GM12878 (cell line): ENCODE results near the gene TBC1D20. TPM values are rescaled to one million over a fixed set of nuclear protein-coding genes. Genes with fewer than 3 reads are reported as not detected.

Source experiments
- ATAC-seq: fragments of 200-7000 bp; cut with Tn5 transposase; 3 replicates; pipeline ENCODE4 v1.9.1; 2020; ENCODE audit warnings: mild to moderate bottlenecking, moderate library complexity
- BruUV-seq: library from RNA; stranded (reverse); fragments of 400-500 nt; replicated peaks from 2 replicates; lab custom pipeline; 2021; lab: Mats Ljungman, UMichigan
- CTCF ChIA-PET: fragments of 300-600 bp; sonication (Branson Sonifier 250); formaldehyde crosslinking; extraction: SDS; loops from one replicate; lab custom pipeline; 2021; ENCODE audit warnings: inconsistent platforms; lab: Yijun Ruan, JAX
- POLR2A ChIA-PET: fragments of 350-600 bp; formaldehyde crosslinking; extraction: SDS; loops from one replicate; lab custom pipeline; 2021; ENCODE audit warnings: inconsistent platforms; lab: Charles Lee
- RAD21 ChIA-PET: fragments of 300-600 bp; sonication (Branson Sonifier 250); formaldehyde crosslinking; loops from one replicate; lab custom pipeline; 2023; ENCODE audit warnings: antibody characterized with exemption; ENCODE audit not compliant: unreplicated experiment; lab: Charles Lee
- SMC1A ChIA-PET: fragments of 300-600 bp; sonication (Branson Sonifier 250); formaldehyde crosslinking; loops from one replicate; lab custom pipeline; 2023; ENCODE audit not compliant: unreplicated experiment, uncharacterized antibody; lab: Charles Lee
- DNase-seq: peaks from one replicate; pipeline ENCODE4 v3.0.0-alpha.2; 2011; ENCODE audit warnings: low read depth, low spot score
- FAIRE-seq: peaks from 3 replicates; lab custom pipeline; 2011; peaks lifted over from hg19 to GRCh38; lab: Jason Lieb, UNC
- H2AFZ ChIP-seq: 2 replicates; pipeline ENCODE4 v1.6.0; 2011; ENCODE audit warnings: low read depth, low read length, control low read depth; ENCODE audit not compliant: control insufficient read depth
- H3K27ac ChIP-seq: 2 replicates; pipeline ENCODE4 v1.5.1; 2011; ENCODE audit warnings: control low read depth; ENCODE audit not compliant: control insufficient read depth, insufficient read depth
- H3K27me3 ChIP-seq, 2 experiments: replicated peaks in 1 of 2; 2 replicates each; pipeline versions ENCODE4 v1.6.0 to v1.6.1; 2011; ENCODE audit warnings: low read length in 1 of 2; ENCODE audit not compliant: control insufficient read depth in 2 of 2, insufficient read depth in 2 of 2
- H3K36me3 ChIP-seq, 2 experiments: 2 replicates each; pipeline ENCODE4 v1.5.1; 2011; ENCODE audit warnings: low read length in 1 of 2; ENCODE audit not compliant: control insufficient read depth in 2 of 2, insufficient read depth in 2 of 2
- H3K4me1 ChIP-seq: 2 replicates; pipeline ENCODE4 v1.6.1; 2011; ENCODE audit warnings: mild to moderate bottlenecking, low read length, moderate library complexity, mixed read lengths; ENCODE audit not compliant: control insufficient read depth, insufficient read depth
- H3K4me2 ChIP-seq: 2 replicates; pipeline ENCODE4 v1.6.0; 2011; ENCODE audit warnings: control low read depth; ENCODE audit not compliant: control insufficient read depth, insufficient read depth
- H3K4me3 ChIP-seq: fragments of 200-600 bp; sonication (generic); 2 replicates; pipeline ENCODE4 v1.5.1; 2016
- H3K79me2 ChIP-seq: 2 replicates; pipeline ENCODE4 v1.6.0; 2011; ENCODE audit warnings: low read length; ENCODE audit not compliant: control insufficient read depth, insufficient read depth
- H3K9ac ChIP-seq: 2 replicates; pipeline ENCODE4 v1.8.0; 2011; ENCODE audit warnings: low read length, control low read depth, mixed read lengths; ENCODE audit not compliant: control insufficient read depth, insufficient read depth
- H3K9me3 ChIP-seq: replicated peaks from 3 replicates; pipeline ENCODE4 v1.5.1; 2011; ENCODE audit warnings: mild to moderate bottlenecking, low read length; ENCODE audit not compliant: control insufficient read depth, insufficient read depth
- H4K20me1 ChIP-seq: 2 replicates; pipeline ENCODE4 v1.6.0; 2011; ENCODE audit not compliant: control insufficient read depth, insufficient read depth
- HDAC6 ChIP-seq: fragments of 200-600 bp; sonication (generic); IDR thresholded peaks from one replicate; pipeline ENCODE4 v1.8.0; 2017; ENCODE audit warnings: antibody characterized with exemption; ENCODE audit not compliant: unreplicated experiment
- KLF5 ChIP-seq: fragments of 450-650 bp; IDR thresholded peaks from 2 replicates; pipeline ENCODE4 v1.6.1; 2014; ENCODE audit warnings: mild to moderate bottlenecking; ENCODE audit not compliant: partially characterized antibody
- NR2C1 ChIP-seq: fragments of 450-650 bp; IDR thresholded peaks from 2 replicates; pipeline ENCODE4 v1.6.1; 2017; ENCODE audit warnings: antibody characterized with exemption, mild to moderate bottlenecking, moderate library complexity
- PAX8 ChIP-seq: fragments of 450-650 bp; IDR thresholded peaks from 2 replicates; pipeline ENCODE4 v1.6.1; 2017; ENCODE audit warnings: mild to moderate bottlenecking, moderate library complexity
- RB1 ChIP-seq: fragments of 450-650 bp; formaldehyde crosslinking; IDR thresholded peaks from 2 replicates; pipeline ENCODE4 v1.6.1; 2017; ENCODE audit warnings: mild to moderate bottlenecking, borderline replicate concordance
- SIX5 ChIP-seq: IDR thresholded peaks from 2 replicates; pipeline ENCODE4 v1.6.1; 2011; ENCODE audit warnings: mild to moderate bottlenecking, low read depth, low read length, moderate library complexity; ENCODE audit not compliant: severe bottlenecking
- ZNF384 ChIP-seq: IDR thresholded peaks from 2 replicates; pipeline ENCODE4 v1.6.1; 2012; ENCODE audit warnings: low read depth, mild to moderate bottlenecking, low read length, improper control_type of control experiment, borderline replicate concordance
- ZSCAN29 ChIP-seq: fragments of 450-650 bp; IDR thresholded peaks from 2 replicates; pipeline ENCODE4 v1.6.1; 2017; ENCODE audit warnings: mild to moderate bottlenecking, moderate library complexity
- WGBS: methylation state at CpG from one replicate; pipeline ENCODE4 v1.1.6; 2016; ENCODE audit warnings: low lambda C conversion rate; ENCODE audit not compliant: insufficient replicate concordance, insufficient coverage; ENCODE audit errors: missing lambda C conversion rate; 5-methylcytosine and 5-hydroxymethylcytosine counted together
- in situ Hi-C: fragments of 300-500 bp; cut with MboI; formaldehyde crosslinking; loops from 9 replicates; pipeline ENCODE4 v1.14.3; 2018; ENCODE audit warnings: mixed read lengths
- intact Hi-C: fragments of 100-400 bp; cut with micrococcal nuclease; formaldehyde crosslinking; loops from one replicate; pipeline ENCODE4 v1.14.2; 2022; ENCODE audit not compliant: unreplicated experiment
- polyA plus RNA-seq, 11 experiments: library from polyadenylated mRNA; depleted of rRNA in 4 of 11; unstranded in 6 of 11; stranded (reverse) in 5 of 11; fragments of >200 nt; fragmentation: Nextera tagmentation in 4 of 11; fragmentation: Illumina TruSeq in 1 of 11; extraction: Ambion mirVana in 4 of 11; extraction: Trizol in 1 of 11; gene quantifications; 1 replicate in 1 of 11; 2 replicates in 10 of 11; pipeline versions ENCODE4 v1.2.1 to v1.2.3, GENCODE V29; 2011 to 2016; ENCODE audit warnings: inconsistent platforms in 2 of 11, missing spikeins in 2 of 11, low read depth in 1 of 11
- total RNA-seq, 4 experiments: library from RNA; depleted of rRNA in 3 of 4; stranded (reverse); fragments of >200 nt in 3 of 4; fragmentation: Illumina TruSeq in 1 of 4; extraction: Trizol in 1 of 4; gene quantifications; 2 replicates each; pipeline versions ENCODE4 v1.2.1 to v1.2.3, GENCODE V29; 2013 to 2021
- TF ChIP-seq, protein P1 (sequence below): fragments of 450-650 bp; IDR thresholded peaks from 2 replicates; pipeline ENCODE4 v1.6.1; 2016; ENCODE audit warnings: mild to moderate bottlenecking

TBC1D20 gene
- total and polyA plus RNA-seq, 10 of the 15 experiments (the other 5 are each of a cell fraction or from before 2014, with no cell fraction given): 4.3 to 17.9 (median 11.2) TPM

DNA sequence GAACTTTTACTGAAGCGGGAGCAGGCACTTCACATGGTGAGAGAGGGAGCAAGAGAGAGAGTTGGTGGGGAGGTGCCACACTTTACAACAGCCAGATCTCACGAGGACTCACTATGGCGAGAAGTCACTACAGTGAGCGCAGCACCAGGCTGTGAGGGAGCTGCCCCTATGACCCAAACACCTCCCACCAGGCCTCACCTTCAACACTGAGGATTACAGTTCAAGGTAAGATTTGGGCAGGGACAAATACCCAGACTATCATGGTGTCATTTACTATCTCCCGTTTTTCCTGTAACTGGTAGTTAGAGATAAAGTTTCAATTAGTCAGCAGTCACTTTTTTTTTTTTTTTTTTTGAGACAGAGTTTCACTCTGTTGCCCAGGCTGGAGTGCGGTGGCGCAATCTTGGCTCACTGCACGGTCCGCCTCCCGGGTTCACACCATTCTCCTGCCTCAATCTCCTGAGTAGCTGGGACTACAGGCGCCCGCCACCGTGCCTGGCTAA lies 46.5 kb downstream of the TBC1D20 start:
- no peak overlapping the region for H3K9ac ChIP-seq
- SMC1A ChIA-PET: no interaction called here
- FAIRE-seq: no peak
- no peaks in the 10 kb centered on the region for H3K4me1 ChIP-seq
- no peak for DNase-seq
- CTCF ChIA-PET: no interaction called here
- no peak overlapping the region for H2AFZ ChIP-seq
- H3K27me3 ChIP-seq: no peaks in the 10 kb centered on the region
- intact Hi-C loops: no loop called here
- H3K4me2 ChIP-seq: no peak overlapping the region
- no peaks in the 10 kb centered on the region for H4K20me1 ChIP-seq
- H3K9me3 ChIP-seq: no peaks in the 10 kb centered on the region
- H3K79me2 ChIP-seq: peaks cover 22% of the 10 kb centered on the region
- H3K36me3 ChIP-seq: peaks cover 7 to 9% of the 10 kb centered on the region in 2 experiments
- no peak for TF ChIP-seq NR2C1
- H3K4me3 ChIP-seq: no peak overlapping the region
- RAD21 ChIA-PET: no interaction called here
- no peak overlapping the region for H3K27ac ChIP-seq
- in situ Hi-C loops: no loop called here
- POLR2A ChIA-PET: interaction anchor here (0.7 kb wide), 1 partner anchor 70 kb away, joined by 3 read pairs; no protein-coding TSS in a partner anchor
- no TSS peak for BruUV-seq
- no peak for ATAC-seq
- 88% methylated on average over 5 of the region's 13 CpGs for WGBS

DNA sequence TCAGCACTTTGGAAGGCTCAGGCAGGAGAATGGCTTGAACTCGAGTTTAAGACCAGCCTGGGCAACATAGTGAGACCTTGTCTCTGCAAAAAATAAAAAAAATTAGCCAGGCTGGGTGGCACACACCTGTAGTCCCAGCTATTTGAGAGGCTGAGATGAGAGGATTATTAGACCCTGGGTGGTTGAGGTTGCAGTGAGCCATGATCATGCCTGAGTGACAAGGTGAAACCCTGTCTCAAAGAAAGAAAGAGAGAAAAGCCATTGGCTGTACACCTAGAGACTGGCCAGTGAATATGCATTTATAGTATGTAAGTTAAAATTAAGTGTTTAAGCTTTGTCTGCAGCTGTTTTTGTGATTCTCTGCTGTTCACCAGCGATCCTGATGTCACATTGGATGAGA lies 48.2 kb downstream of the TBC1D20 start:
- no peak overlapping the region for H3K9ac ChIP-seq
- no peak overlapping the region for H3K27ac ChIP-seq
- H3K4me2 ChIP-seq: no peak overlapping the region
- H3K4me3 ChIP-seq: no peak overlapping the region
- H3K4me1 ChIP-seq: peaks cover 2% of the 10 kb centered on the region; the same call in 1 of the 2 replicates
- BruUV-seq: no TSS peak
- DNase-seq (no peak), FAIRE-seq (no peak), ATAC-seq (no peak)
- ChIA-PET POLR2A (interaction anchor here (0.7 kb wide), 1 partner anchor 45 kb away, joined by 5 read pairs; no protein-coding TSS in a partner anchor), CTCF (interaction anchor here (0.7 to 1.0 kb wide), 3 partner anchors 14 to 20 kb away, joined by 3 read pairs; no protein-coding TSS in a partner anchor), RAD21 (no interaction called here), SMC1A (interaction anchor here (0.9 kb wide), 1 partner anchor 9 kb away, joined by 3 read pairs; no protein-coding TSS in a partner anchor)
- H3K36me3 ChIP-seq: peaks cover 2 to 17% of the 10 kb centered on the region in 2 experiments; a peak in 3 of 4 replicates
- WGBS: 91% methylated on average over 2 of the region's 2 CpGs
- no peaks in the 10 kb centered on the region for H4K20me1 ChIP-seq
- intact Hi-C loops (no loop called here), in situ Hi-C loops (no loop called here)
- no peaks in the 10 kb centered on the region for H3K27me3 ChIP-seq
- no peaks in the 10 kb centered on the region for H3K9me3 ChIP-seq
- peaks cover 39% of the 10 kb centered on the region for H3K79me2 ChIP-seq
- H2AFZ ChIP-seq: no peak overlapping the region
- TF ChIP-seq ZSCAN29: no peak
- TF ChIP-seq HDAC6: no peak
- TF ChIP-seq, protein P1, sequence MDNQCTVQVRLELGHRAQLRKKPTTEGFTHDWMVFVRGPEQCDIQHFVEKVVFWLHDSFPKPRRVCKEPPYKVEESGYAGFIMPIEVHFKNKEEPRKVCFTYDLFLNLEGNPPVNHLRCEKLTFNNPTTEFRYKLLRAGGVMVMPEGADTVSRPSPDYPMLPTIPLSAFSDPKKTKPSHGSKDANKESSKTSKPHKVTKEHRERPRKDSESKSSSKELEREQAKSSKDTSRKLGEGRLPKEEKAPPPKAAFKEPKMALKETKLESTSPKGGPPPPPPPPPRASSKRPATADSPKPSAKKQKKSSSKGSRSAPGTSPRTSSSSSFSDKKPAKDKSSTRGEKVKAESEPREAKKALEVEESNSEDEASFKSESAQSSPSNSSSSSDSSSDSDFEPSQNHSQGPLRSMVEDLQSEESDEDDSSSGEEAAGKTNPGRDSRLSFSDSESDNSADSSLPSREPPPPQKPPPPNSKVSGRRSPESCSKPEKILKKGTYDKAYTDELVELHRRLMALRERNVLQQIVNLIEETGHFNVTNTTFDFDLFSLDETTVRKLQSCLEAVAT: no peak
- no peak for TF ChIP-seq PAX8
- TF ChIP-seq SIX5: no peak
- no peak for TF ChIP-seq KLF5
- no peak for TF ChIP-seq RB1
- TF ChIP-seq ZNF384: no peak
